Stimulated activated CD8-positive, alpha-beta memory T cell treated with anti-CD3 and anti-CD28 coated beads, Interleukin-12 subunit alpha, Interleukin-12 subunit beta, amount 100 ng/mL, for 24 hours (primary cell): ENCODE measurements around the gene SLC25A25.
"Not testable (repeated sequence)": the region's sequence is repeated elsewhere in the genome, so short reads cannot be mapped to it uniquely, and the experiment has no call there.

ENCODE experiments used
- DNase-seq: peaks from one replicate; pipeline ENCODE4 v3.0.0-alpha.2; 2020; ENCODE audit errors: extremely low read depth

Gene SLC25A25

GRCh38 chr9:128067645-128068385, at the start of gene SLC25A25:
Gene SLC25A25 (plus strand): TSS chr9:128068232. CDS start chr9:128068320, 88 bp downstream.
- DNase-seq = peak; percentile 100

GRCh38 chr9:128020692-128021091, 47.3 kb upstream of the SLC25A25 start:
- no peak for DNase-seq

- DNase-seq = no peak
Observed at GRCh38 chr9:128021098-128021497, 46.9 kb upstream of the SLC25A25 start.

GRCh38 chr9:128022886-128023285, 45.1 kb upstream of the SLC25A25 start:
- no peak for DNase-seq

GRCh38 chr9:128023671-128024070, 44.4 kb upstream of the SLC25A25 start:
- not testable (repeated sequence) for DNase-seq

GRCh38 chr9:128024761-128025308, 43.2 kb upstream of the SLC25A25 start:
- DNase-seq = no peak

GRCh38 chr9:128025736-128026135, 42.3 kb upstream of the SLC25A25 start:
- no peak for DNase-seq

GRCh38 chr9:128026255-128026772, 41.7 kb upstream of the SLC25A25 start:
- no peak for DNase-seq

- DNase-seq = no peak
Observed at GRCh38 chr9:128026773-128027541, 41.1 kb upstream of the SLC25A25 start.

GRCh38 chr9:128027705-128028104, 40.3 kb upstream of the SLC25A25 start:
- DNase-seq = no peak

GRCh38 chr9:128033609-128034008, 34.4 kb upstream of the SLC25A25 start:
- DNase-seq = no peak

GRCh38 chr9:128034821-128035652, 33.0 kb upstream of the SLC25A25 start:
- no peak for DNase-seq

GRCh38 chr9:128036522-128036921, 31.5 kb upstream of the SLC25A25 start:
- not testable (repeated sequence) for DNase-seq

GRCh38 chr9:128040783-128041182, 27.2 kb upstream of the SLC25A25 start:
- DNase-seq = not testable (repeated sequence)

GRCh38 chr9:128042043-128042442, 26.0 kb upstream of the SLC25A25 start:
- DNase-seq = no peak

GRCh38 chr9:128043467-128043868, 24.6 kb upstream of the SLC25A25 start:
- no peak for DNase-seq

- not testable (repeated sequence) for DNase-seq
Observed at GRCh38 chr9:128045409-128045808, 22.6 kb upstream of the SLC25A25 start.

- no peak for DNase-seq
Observed at GRCh38 chr9:128045831-128046230, 22.2 kb upstream of the SLC25A25 start.

GRCh38 chr9:128047231-128047630, 20.8 kb upstream of the SLC25A25 start:
- no peak for DNase-seq

GRCh38 chr9:128048663-128049062, 19.4 kb upstream of the SLC25A25 start:
- no peak for DNase-seq

GRCh38 chr9:128049843-128050242, 18.2 kb upstream of the SLC25A25 start:
- DNase-seq = no peak
